Transverse colon (tissue), 4 donors: ENCODE data around the gene SNX30. TPM values are rescaled to one million over a fixed set of nuclear protein-coding genes. Genes with fewer than 3 reads are reported as not detected.

Source experiments
- DNase-seq: peaks from one replicate; pipeline ENCODE4 v3.0.0-alpha.2; 2019
- H3K27ac ChIP-seq, 4 donors: fragments of 200-600 bp; sonication (generic); 2 replicates each; pipeline ENCODE4 v1.5.1; 2016 to 2018; ENCODE audit warnings: inconsistent platforms in 4 of 4
- H3K27me3 ChIP-seq: fragments of 200-600 bp; sonication (generic); 2 replicates; pipeline ENCODE4 v1.5.1; 2017; ENCODE audit warnings: inconsistent platforms
- H3K36me3 ChIP-seq, 4 donors: fragments of 200-600 bp; sonication (generic); 2 replicates each; pipeline ENCODE4 v1.5.1; 2017 to 2019; ENCODE audit warnings: inconsistent platforms in 4 of 4
- H3K4me1 ChIP-seq, 4 donors: fragments of 200-600 bp; sonication (generic); 2 replicates each; pipeline ENCODE4 v1.5.1; 2017 to 2020; ENCODE audit warnings: inconsistent platforms in 4 of 4
- H3K4me3 ChIP-seq, 4 donors: fragments of 200-600 bp; sonication (generic); 1 replicate in 1 of 4; 2 replicates in 3 of 4; pipeline versions ENCODE4 v1.5.1 to v1.6.1; 2017 to 2019; ENCODE audit warnings: inconsistent platforms in 4 of 4
- H3K9me3 ChIP-seq, 2 donors: fragments of 200-600 bp; sonication (generic); 2 replicates each; pipeline ENCODE4 v1.5.1; 2017 to 2019; ENCODE audit warnings: inconsistent platforms in 2 of 2
- EP300 ChIP-seq: sonication (generic); formaldehyde crosslinking; IDR thresholded peaks from one replicate; pipeline ENCODE4 v1.6.1; 2017; ENCODE audit warnings: antibody characterized with exemption, low read depth
- POLR2A ChIP-seq: fragments of 450-650 bp; IDR thresholded peaks from one replicate; pipeline ENCODE4 v1.6.1; 2016; ENCODE audit warnings: antibody characterized with exemption, mild to moderate bottlenecking, moderate library complexity
- POLR2AphosphoS5 ChIP-seq, 3 donors: sonication (generic); formaldehyde crosslinking; IDR thresholded peaks; one replicate each; pipeline ENCODE4 v1.6.1; 2016; ENCODE audit warnings: antibody characterized with exemption in 3 of 3
- WGBS, 2 donors: methylation state at CpG; one replicate each; pipeline ENCODE4 v1.1.5; 2018; ENCODE audit warnings: low coverage in 1 of 2; 5-methylcytosine and 5-hydroxymethylcytosine counted together
- in situ Hi-C, 4 donors: fragments of 200-750 bp; cut with MboI; loops; one replicate each; pipeline versions ENCODE4 v1.15.0 to v1.15.1; 2017; ENCODE audit warnings: low sequenced_read_pairs in 3 of 4, low pct_ligation_motif_present in 1 of 4, low pct_unique_long_range_greater_than_20kb in 1 of 4
- intact Hi-C: fragments of 100-400 bp; cut with DNase I; formaldehyde crosslinking; loops from one replicate; pipeline ENCODE4 v1.15.1; 2023; ENCODE audit warnings: low total_unique reads
- total RNA-seq, 4 donors: library from RNA; depleted of rRNA; stranded (reverse); fragments of >200 nt; gene quantifications; one replicate each; pipeline ENCODE4 v1.1.0, GENCODE V29; 2016
- TF ChIP-seq, protein P1 (sequence below), 5 experiments: fragments of 200-600 bp in 3 of 5; fragments of 450-650 bp in 2 of 5; sonication (generic) in 3 of 5; IDR thresholded peaks; 1 replicate in 2 of 5; 2 replicates in 3 of 5; pipeline ENCODE4 v1.5.1; 2016 to 2017; ENCODE audit warnings: antibody characterized with exemption in 5 of 5, inconsistent platforms in 3 of 5, mild to moderate bottlenecking in 2 of 5, moderate library complexity in 1 of 5

SNX30 gene
- total RNA-seq, 4 donors from 2014 or later = 15.7 to 46.4 (median 45.7) TPM

DNA sequence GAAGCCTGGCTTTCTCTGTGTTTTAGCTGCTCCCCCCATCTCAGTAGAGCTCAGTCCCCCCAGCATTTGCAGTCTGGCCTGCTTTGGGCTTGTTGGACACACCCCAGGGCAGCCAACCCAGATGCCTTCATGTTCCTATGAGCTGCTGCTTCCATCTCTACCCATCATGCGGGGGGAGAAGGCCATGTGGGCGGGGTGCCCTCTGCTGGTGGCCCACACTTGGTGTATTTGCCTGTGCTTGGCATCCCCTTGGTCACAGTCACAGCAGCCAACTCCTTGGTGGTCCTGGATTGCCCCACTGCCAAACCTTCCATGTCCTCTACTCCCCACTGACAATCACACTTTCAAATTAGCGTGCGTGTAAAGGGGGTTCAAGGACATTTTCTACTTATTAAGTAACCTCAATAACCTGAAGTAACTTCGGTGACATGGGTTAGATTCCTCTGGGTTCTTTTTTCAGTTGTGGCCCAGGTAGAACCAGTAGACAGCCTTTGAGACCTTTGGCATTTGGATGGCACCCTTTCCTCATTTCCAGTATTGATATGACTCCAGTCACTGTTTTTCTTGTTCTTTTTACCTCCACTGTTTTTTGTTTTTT is 42.8 kb downstream of the SNX30 start:
- H3K27me3 ChIP-seq = no peaks in the 10 kb centered on the region
- peak; percentile 80 for DNase-seq
- intact Hi-C loops (loop anchor here (10.0 kb wide), 1 partner anchor 79 kb away; the partner anchor contains the start of gene INIP), in situ Hi-C loops (no loop called here)
- no peaks in the 10 kb centered on the region for H3K9me3 ChIP-seq
- H3K4me3 ChIP-seq = no peak overlapping the region
- H3K4me1 ChIP-seq = peaks cover 0 to 26% (median 9%) of the 10 kb centered on the region in 4 donors
- TF ChIP-seq POLR2AphosphoS5 (IDR thresholded peaks at IDR 0.05) = peak in 1 of 3 donors; percentile 21
- no peak for TF ChIP-seq POLR2A
- TF ChIP-seq, protein P1, sequence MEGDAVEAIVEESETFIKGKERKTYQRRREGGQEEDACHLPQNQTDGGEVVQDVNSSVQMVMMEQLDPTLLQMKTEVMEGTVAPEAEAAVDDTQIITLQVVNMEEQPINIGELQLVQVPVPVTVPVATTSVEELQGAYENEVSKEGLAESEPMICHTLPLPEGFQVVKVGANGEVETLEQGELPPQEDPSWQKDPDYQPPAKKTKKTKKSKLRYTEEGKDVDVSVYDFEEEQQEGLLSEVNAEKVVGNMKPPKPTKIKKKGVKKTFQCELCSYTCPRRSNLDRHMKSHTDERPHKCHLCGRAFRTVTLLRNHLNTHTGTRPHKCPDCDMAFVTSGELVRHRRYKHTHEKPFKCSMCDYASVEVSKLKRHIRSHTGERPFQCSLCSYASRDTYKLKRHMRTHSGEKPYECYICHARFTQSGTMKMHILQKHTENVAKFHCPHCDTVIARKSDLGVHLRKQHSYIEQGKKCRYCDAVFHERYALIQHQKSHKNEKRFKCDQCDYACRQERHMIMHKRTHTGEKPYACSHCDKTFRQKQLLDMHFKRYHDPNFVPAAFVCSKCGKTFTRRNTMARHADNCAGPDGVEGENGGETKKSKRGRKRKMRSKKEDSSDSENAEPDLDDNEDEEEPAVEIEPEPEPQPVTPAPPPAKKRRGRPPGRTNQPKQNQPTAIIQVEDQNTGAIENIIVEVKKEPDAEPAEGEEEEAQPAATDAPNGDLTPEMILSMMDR (IDR thresholded peaks at IDR 0.05) = peak; percentile 65 to 70 (median 66)
- TF ChIP-seq EP300 = no peak
- H3K36me3 ChIP-seq = no peaks in the 10 kb centered on the region
- 58 to 93% methylated on average over 3 to 5 of the region's 5 CpGs for WGBS, 2 donors
- H3K27ac ChIP-seq = no peak overlapping the region

GRCh38 chr9:112794731-112795130 is 44.2 kb downstream of the SNX30 start:
- H3K4me3 ChIP-seq = no peak overlapping the region
- DNase-seq = no peak
- intact Hi-C loops = loop anchor here (10.0 kb wide), 1 partner anchor 80 kb away; the partner anchor contains the start of gene INIP
- in situ Hi-C loops = no loop called here
- peaks cover 0 to 15% (median 5%) of the 10 kb centered on the region in 4 donors for H3K4me1 ChIP-seq
- TF ChIP-seq EP300 = no peak
- TF ChIP-seq, protein P1 (IDR thresholded peaks at IDR 0.05) = no peak
- TF ChIP-seq POLR2AphosphoS5 (IDR thresholded peaks at IDR 0.05) = no peak
- no peak for TF ChIP-seq POLR2A
- no peaks in the 10 kb centered on the region for H3K27me3 ChIP-seq
- H3K9me3 ChIP-seq = no peaks in the 10 kb centered on the region
- no peak overlapping the region for H3K27ac ChIP-seq
- H3K36me3 ChIP-seq = no peaks in the 10 kb centered on the region

- 46 to 58% methylated on average over 2 to 4 of the region's 4 CpGs for WGBS, 2 donors
- no peaks in the 10 kb centered on the region for H3K36me3 ChIP-seq
- no peaks in the 10 kb centered on the region for H3K9me3 ChIP-seq
- H3K27me3 ChIP-seq = no peaks in the 10 kb centered on the region
- H3K4me3 ChIP-seq = no peak overlapping the region
- H3K27ac ChIP-seq = no peak overlapping the region
- peaks cover 0 to 12% (median 2%) of the 10 kb centered on the region in 4 donors for H3K4me1 ChIP-seq
- TF ChIP-seq, protein P1 (IDR thresholded peaks at IDR 0.05) = no peak
- TF ChIP-seq POLR2A (no peak), POLR2AphosphoS5 (IDR thresholded peaks at IDR 0.05) (no peak), EP300 (no peak)
- in situ Hi-C loops = no loop called here
- no peak for DNase-seq
- intact Hi-C loops = loop anchor here (10.0 kb wide), 1 partner anchor 81 kb away; the partner anchor contains the start of gene INIP
Measured at GRCh38 chr9:112795921-112796320, 45.4 kb downstream of the SNX30 start.

GRCh38 chr9:112796485-112796884 is 45.9 kb downstream of the SNX30 start:
- H3K4me3 ChIP-seq = no peak overlapping the region
- H3K27me3 ChIP-seq = no peaks in the 10 kb centered on the region
- in situ Hi-C loops = no loop called here
- WGBS, 2 donors = 92% methylated on average over 6 to 8 of the region's 8 CpGs
- intact Hi-C loops = loop anchor here (10.0 kb wide), 1 partner anchor 82 kb away; the partner anchor contains the start of gene INIP
- DNase-seq = no peak
- no peaks in the 10 kb centered on the region for H3K36me3 ChIP-seq
- no peaks in the 10 kb centered on the region for H3K9me3 ChIP-seq
- peaks cover 0 to 12% (median 2%) of the 10 kb centered on the region in 4 donors for H3K4me1 ChIP-seq
- TF ChIP-seq POLR2A (no peak), POLR2AphosphoS5 (IDR thresholded peaks at IDR 0.05) (no peak), EP300 (no peak)
- TF ChIP-seq, protein P1 (IDR thresholded peaks at IDR 0.05) = no peak
- H3K27ac ChIP-seq = no peak overlapping the region
